Neural cell (in vitro differentiated cells): ENCODE measurements around the gene EXTL1. TPM values are rescaled to one million over a fixed set of nuclear protein-coding genes. Genes with fewer than 3 reads are reported as not detected.

Experiments used
- H2AFZ ChIP-seq: fragments of 200-600, 300-800 bp; sonication (generic), shearing (Covaris generic); 2 replicates; pipeline ENCODE4 v1.6.0; 2014; ENCODE audit warnings: low read depth, mild to moderate bottlenecking, antibody characterized with exemption, low read length, moderate library complexity
- H3F3A ChIP-seq: fragments of 200-600 bp; shearing (Covaris generic); 2 replicates; pipeline ENCODE4 v1.6.1; 2016; ENCODE audit warnings: mild to moderate bottlenecking, moderate library complexity, mixed read lengths, antibody characterized with exemption, low read length; ENCODE audit not compliant: insufficient read depth, poor library complexity, severe bottlenecking
- H3K27ac ChIP-seq: fragments of 200-600, 300-800 bp; sonication (generic), shearing (Covaris generic); 2 replicates; pipeline ENCODE4 v1.5.1; 2014; ENCODE audit warnings: mild to moderate bottlenecking, low read length, moderate library complexity
- H3K27me3 ChIP-seq: fragments of 300-800, 200-600 bp; sonication (generic), shearing (Covaris generic); 2 replicates; pipeline ENCODE4 v1.6.0; 2014; ENCODE audit warnings: mild to moderate bottlenecking, low read depth, low read length, moderate library complexity; ENCODE audit not compliant: insufficient read depth
- H3K36me3 ChIP-seq: fragments of 300-800, 200-600 bp; sonication (generic), shearing (Covaris generic); 2 replicates; pipeline ENCODE4 v1.5.1; 2014; ENCODE audit warnings: mild to moderate bottlenecking, antibody characterized with exemption, low read length, moderate library complexity; ENCODE audit not compliant: insufficient read depth
- H3K4me2 ChIP-seq: fragments of 300-800, 200-600 bp; sonication (generic), shearing (Covaris generic); 2 replicates; pipeline ENCODE4 v1.6.0; 2014; ENCODE audit warnings: mild to moderate bottlenecking, low read length
- H3K4me3 ChIP-seq: fragments of 300-800, 200-600 bp; sonication (generic), shearing (Covaris generic); 2 replicates; pipeline ENCODE4 v1.5.1; 2014; ENCODE audit warnings: mild to moderate bottlenecking, low read length, moderate library complexity
- H3K79me2 ChIP-seq: fragments of 200-600 bp; shearing (Covaris generic); replicated peaks from 2 replicates; pipeline ENCODE4 v1.6.0; 2014; ENCODE audit warnings: mild to moderate bottlenecking, low read length, moderate library complexity; ENCODE audit not compliant: insufficient read depth
- H3K9ac ChIP-seq: fragments of 300-800, 200-600 bp; sonication (generic), shearing (Covaris generic); 2 replicates; pipeline ENCODE4 v1.6.1; 2016; ENCODE audit warnings: mild to moderate bottlenecking, low read length, mixed read lengths
- H3K9me2 ChIP-seq: fragments of 200-600 bp; shearing (Covaris generic); 2 replicates; pipeline ENCODE4 v1.6.1; 2016; ENCODE audit warnings: mild to moderate bottlenecking, low read length, mixed read lengths; ENCODE audit not compliant: insufficient read depth
- H3K9me3 ChIP-seq: fragments of 200-600, 300-800 bp; sonication (generic), shearing (Covaris generic); 2 replicates; pipeline ENCODE4 v1.6.1; 2016; ENCODE audit warnings: mild to moderate bottlenecking, mixed run types, low read length, moderate library complexity, mixed read lengths
- H4K20me1 ChIP-seq: fragments of 200-600 bp; shearing (Covaris generic); 2 replicates; pipeline ENCODE4 v1.6.1; 2016; ENCODE audit warnings: mild to moderate bottlenecking, mixed run types; ENCODE audit not compliant: insufficient read depth
- EP300 ChIP-seq: fragments of 450-650 bp; conservative IDR thresholded peaks from 2 replicates; pipeline ENCODE4 v1.6.1; 2014; ENCODE audit warnings: antibody characterized with exemption, mild to moderate bottlenecking, moderate library complexity; ENCODE audit not compliant: poor library complexity, severe bottlenecking
- EZH2 ChIP-seq: fragments of 200-600, 300-800 bp; shearing (Covaris generic), sonication (generic); IDR thresholded peaks from 2 replicates; pipeline ENCODE4 v1.6.1; 2014; ENCODE audit warnings: antibody characterized with exemption, low read length, borderline replicate concordance, mild to moderate bottlenecking; ENCODE audit not compliant: insufficient read depth, poor library complexity, severe bottlenecking
- MXI1 ChIP-seq: fragments of 450-650 bp; conservative IDR thresholded peaks from 2 replicates; pipeline ENCODE4 v1.6.1; 2014; ENCODE audit warnings: antibody characterized with exemption, mild to moderate bottlenecking; ENCODE audit not compliant: poor library complexity, severe bottlenecking
- POLR2AphosphoS5 ChIP-seq: IDR thresholded peaks from 2 replicates; pipeline ENCODE4 v1.6.1; 2012
- RAD21 ChIP-seq: fragments of 450-650 bp; conservative IDR thresholded peaks from 2 replicates; pipeline ENCODE4 v1.6.1; 2014; ENCODE audit warnings: antibody characterized with exemption, mild to moderate bottlenecking, moderate library complexity
- SMC3 ChIP-seq: fragments of 450-650 bp; conservative IDR thresholded peaks from 2 replicates; pipeline ENCODE4 v1.6.1; 2014; ENCODE audit warnings: antibody characterized with exemption, mild to moderate bottlenecking, moderate library complexity; ENCODE audit not compliant: poor library complexity
- TAF1 ChIP-seq: IDR thresholded peaks from 2 replicates; pipeline ENCODE4 v1.6.1; 2012; ENCODE audit warnings: low read depth
- polyA plus RNA-seq: library from polyadenylated mRNA; depleted of rRNA; stranded (reverse); fragments of >200 nt; gene quantifications from 2 replicates; pipeline ENCODE4 v1.2.3, GENCODE V29; 2014
- TF ChIP-seq, protein P1 (sequence below): IDR thresholded peaks from 2 replicates; pipeline ENCODE4 v1.6.1; 2012; ENCODE audit warnings: borderline replicate concordance
- TF ChIP-seq, protein P2 (sequence below): fragments of 450-650 bp; IDR thresholded peaks from 2 replicates; pipeline ENCODE4 v1.5.1; 2014; ENCODE audit warnings: antibody characterized with exemption, mild to moderate bottlenecking, moderate library complexity; ENCODE audit not compliant: poor library complexity, severe bottlenecking

EXTL1 gene
- polyA plus RNA-seq, 1 donor from 2014 or later: 2.7 TPM

GRCh38 chr1:26016258-26016952, 5.2 kb upstream of the EXTL1 start:
- H4K20me1 ChIP-seq: no peaks in the 10 kb centered on the region
- no peaks in the 10 kb centered on the region for H3K79me2 ChIP-seq
- peak overlapping the region; percentile 27 for H2AFZ ChIP-seq
- H3F3A ChIP-seq: no peaks in the 10 kb centered on the region
- H3K27me3 ChIP-seq: no peaks in the 10 kb centered on the region
- H3K9me2 ChIP-seq: no peaks in the 10 kb centered on the region
- no peaks in the 10 kb centered on the region for H3K36me3 ChIP-seq
- no peak overlapping the region for H3K4me2 ChIP-seq
- peak overlapping the region; percentile 49 for H3K4me3 ChIP-seq
- H3K9me3 ChIP-seq: no peaks in the 10 kb centered on the region
- peak overlapping the region; percentile 60 for H3K27ac ChIP-seq
- TF ChIP-seq, protein P1, sequence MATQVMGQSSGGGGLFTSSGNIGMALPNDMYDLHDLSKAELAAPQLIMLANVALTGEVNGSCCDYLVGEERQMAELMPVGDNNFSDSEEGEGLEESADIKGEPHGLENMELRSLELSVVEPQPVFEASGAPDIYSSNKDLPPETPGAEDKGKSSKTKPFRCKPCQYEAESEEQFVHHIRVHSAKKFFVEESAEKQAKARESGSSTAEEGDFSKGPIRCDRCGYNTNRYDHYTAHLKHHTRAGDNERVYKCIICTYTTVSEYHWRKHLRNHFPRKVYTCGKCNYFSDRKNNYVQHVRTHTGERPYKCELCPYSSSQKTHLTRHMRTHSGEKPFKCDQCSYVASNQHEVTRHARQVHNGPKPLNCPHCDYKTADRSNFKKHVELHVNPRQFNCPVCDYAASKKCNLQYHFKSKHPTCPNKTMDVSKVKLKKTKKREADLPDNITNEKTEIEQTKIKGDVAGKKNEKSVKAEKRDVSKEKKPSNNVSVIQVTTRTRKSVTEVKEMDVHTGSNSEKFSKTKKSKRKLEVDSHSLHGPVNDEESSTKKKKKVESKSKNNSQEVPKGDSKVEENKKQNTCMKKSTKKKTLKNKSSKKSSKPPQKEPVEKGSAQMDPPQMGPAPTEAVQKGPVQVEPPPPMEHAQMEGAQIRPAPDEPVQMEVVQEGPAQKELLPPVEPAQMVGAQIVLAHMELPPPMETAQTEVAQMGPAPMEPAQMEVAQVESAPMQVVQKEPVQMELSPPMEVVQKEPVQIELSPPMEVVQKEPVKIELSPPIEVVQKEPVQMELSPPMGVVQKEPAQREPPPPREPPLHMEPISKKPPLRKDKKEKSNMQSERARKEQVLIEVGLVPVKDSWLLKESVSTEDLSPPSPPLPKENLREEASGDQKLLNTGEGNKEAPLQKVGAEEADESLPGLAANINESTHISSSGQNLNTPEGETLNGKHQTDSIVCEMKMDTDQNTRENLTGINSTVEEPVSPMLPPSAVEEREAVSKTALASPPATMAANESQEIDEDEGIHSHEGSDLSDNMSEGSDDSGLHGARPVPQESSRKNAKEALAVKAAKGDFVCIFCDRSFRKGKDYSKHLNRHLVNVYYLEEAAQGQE: no peak
- TF ChIP-seq SMC3 (no peak), MXI1 (no peak), EZH2 (no peak), EP300 (no peak), RAD21 (no peak), POLR2AphosphoS5 (no peak), TAF1 (no peak)
- TF ChIP-seq, protein P2, sequence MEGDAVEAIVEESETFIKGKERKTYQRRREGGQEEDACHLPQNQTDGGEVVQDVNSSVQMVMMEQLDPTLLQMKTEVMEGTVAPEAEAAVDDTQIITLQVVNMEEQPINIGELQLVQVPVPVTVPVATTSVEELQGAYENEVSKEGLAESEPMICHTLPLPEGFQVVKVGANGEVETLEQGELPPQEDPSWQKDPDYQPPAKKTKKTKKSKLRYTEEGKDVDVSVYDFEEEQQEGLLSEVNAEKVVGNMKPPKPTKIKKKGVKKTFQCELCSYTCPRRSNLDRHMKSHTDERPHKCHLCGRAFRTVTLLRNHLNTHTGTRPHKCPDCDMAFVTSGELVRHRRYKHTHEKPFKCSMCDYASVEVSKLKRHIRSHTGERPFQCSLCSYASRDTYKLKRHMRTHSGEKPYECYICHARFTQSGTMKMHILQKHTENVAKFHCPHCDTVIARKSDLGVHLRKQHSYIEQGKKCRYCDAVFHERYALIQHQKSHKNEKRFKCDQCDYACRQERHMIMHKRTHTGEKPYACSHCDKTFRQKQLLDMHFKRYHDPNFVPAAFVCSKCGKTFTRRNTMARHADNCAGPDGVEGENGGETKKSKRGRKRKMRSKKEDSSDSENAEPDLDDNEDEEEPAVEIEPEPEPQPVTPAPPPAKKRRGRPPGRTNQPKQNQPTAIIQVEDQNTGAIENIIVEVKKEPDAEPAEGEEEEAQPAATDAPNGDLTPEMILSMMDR: no peak
- peak overlapping the region; percentile 39 for H3K9ac ChIP-seq

DNA sequence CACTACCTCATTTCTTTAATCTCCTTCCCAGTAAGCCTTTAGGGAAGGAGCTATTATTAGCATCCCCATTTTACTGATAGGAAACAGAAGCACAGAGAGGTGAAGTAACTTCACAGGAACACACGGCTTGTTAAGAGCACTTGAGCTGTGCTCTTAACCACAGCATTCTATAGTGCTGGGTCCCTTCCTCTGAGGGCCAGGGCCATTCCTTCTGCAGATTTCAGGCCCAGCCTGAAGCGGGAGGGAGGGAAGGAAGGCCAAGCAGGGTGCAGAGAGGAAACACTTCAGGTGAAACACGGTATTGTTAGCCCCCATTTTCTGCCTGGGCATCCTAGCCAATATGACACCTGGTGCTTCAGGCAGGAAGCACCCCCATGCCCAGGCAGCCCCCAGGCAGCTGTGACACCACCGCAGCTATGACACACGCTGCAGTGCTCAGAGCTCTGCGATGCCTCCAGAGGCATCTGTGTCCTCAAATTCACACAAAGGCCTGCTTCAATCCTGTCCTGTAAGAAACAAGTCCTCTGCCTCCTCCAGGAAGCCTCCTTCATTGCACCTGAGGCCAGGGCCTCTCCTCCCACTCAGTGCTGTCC, 4.5 kb upstream of the EXTL1 start:
- no peaks in the 10 kb centered on the region for H3K36me3 ChIP-seq
- peak overlapping the region; percentile 60 for H3K27ac ChIP-seq
- H3K4me2 ChIP-seq: no peak overlapping the region
- peak overlapping the region; percentile 39 for H3K9ac ChIP-seq
- peak overlapping the region; percentile 49 for H3K4me3 ChIP-seq
- H4K20me1 ChIP-seq: no peaks in the 10 kb centered on the region
- no peaks in the 10 kb centered on the region for H3K27me3 ChIP-seq
- peak overlapping the region; percentile 27 for H2AFZ ChIP-seq
- TF ChIP-seq POLR2AphosphoS5 (no peak), EP300 (no peak), EZH2 (no peak), TAF1 (no peak), MXI1 (no peak), SMC3 (no peak), RAD21 (no peak)
- TF ChIP-seq, protein P2: no peak
- TF ChIP-seq, protein P1: no peak
- no peaks in the 10 kb centered on the region for H3K79me2 ChIP-seq
- no peaks in the 10 kb centered on the region for H3F3A ChIP-seq
- no peaks in the 10 kb centered on the region for H3K9me2 ChIP-seq
- no peaks in the 10 kb centered on the region for H3K9me3 ChIP-seq
